GM21360 (cell line): Measurements from ENCODE around the gene PRKCH.
A peak's percentile ranks its signal among the peaks of the same experiment; 100 is the strongest.

Experiments
- ATAC-seq: cut with Tn5 transposase; IDR thresholded peaks from one replicate; pipeline ENCODE4 v1.9.1; 2021; ENCODE audit warnings: mild to moderate bottlenecking, moderate library complexity; ENCODE audit not compliant: unreplicated experiment

Gene PRKCH

DNA sequence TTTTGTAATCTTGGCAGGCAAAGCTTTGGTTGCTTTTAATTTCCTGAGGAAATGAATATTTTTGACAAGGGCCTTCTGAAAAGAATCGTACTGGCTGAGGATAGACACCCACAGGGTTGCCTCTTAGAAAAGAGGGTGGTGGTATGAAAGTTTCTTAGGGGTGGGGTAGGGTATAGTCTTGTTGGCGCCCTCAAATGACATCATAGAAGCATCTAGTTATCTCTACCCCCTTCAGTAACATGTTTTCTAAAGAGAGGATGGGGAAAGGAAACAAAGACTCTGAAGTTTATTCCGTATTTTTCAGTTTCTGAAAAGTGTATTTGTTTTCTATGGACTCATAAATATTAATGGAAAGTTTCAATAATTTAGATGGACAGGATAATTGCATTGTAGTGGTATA, 13.7 kb downstream of the PRKCH start:
- no peak for ATAC-seq

DNA sequence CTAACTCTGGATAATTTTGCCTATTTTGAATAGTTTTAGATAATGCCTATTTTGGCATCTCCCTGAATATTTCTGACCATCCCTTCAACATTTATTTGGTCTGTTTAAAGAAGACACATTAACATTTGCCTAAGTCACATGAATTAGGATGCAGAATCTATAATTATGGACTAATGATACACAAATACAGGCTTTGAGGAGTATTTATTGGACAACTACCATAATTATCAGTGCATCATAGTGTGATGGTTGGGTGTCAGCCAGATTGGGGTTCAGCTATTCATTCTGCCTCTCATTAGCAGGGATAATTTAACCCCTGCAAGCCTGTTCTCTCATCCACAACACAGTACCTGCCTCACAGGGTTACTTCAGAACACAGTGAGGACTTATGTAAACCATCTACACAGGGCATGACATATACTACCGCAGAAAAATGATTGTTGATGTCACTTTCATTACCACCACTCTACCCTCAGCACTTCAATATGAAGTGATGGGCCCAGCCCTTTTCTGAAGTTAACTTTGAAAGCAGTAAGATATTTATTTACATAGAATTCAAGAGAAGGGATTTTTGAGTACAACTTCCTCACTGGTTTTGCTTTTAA, 14.4 kb downstream of the PRKCH start:
- no peak for ATAC-seq

DNA sequence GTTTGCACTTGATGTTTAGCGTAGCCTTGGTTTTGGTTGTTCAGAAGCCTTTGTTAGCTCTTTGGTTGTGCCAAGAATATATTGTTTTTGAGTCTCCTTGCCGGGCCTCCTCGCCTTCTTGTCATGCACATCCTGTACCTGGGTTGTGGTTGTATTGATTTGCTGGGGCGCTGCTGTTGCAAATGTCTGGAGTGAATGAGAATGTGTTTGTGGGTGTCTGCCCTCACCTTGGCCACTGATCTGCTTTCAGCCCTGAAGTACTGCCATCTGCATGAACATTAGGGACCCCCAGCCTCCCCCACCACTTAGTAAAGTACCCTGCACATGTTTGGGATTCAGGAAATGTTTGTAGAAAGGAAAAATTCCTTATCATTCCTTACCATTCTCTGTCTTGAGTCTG, 16.5 kb downstream of the PRKCH start:
- ATAC-seq = no peak

DNA sequence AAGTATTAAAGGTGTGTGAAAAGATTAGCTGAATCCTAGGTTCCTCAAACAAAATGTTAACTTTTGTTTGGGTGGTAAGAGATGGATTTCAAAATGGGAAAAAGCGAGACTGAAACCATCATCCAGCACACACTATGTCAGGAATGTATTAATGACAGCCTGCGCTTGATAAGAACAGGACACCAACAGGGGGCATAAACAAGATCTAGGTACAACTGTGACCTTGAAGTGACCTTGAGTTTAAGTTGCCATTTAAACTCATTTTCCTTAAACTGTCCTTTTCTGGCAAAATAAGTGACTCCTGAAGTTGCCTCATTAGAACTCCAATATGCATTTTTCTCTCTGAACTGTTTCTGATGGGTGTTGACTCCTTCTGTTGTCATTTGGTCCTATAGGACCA, 17.1 kb downstream of the PRKCH start:
- ATAC-seq = no peak

DNA sequence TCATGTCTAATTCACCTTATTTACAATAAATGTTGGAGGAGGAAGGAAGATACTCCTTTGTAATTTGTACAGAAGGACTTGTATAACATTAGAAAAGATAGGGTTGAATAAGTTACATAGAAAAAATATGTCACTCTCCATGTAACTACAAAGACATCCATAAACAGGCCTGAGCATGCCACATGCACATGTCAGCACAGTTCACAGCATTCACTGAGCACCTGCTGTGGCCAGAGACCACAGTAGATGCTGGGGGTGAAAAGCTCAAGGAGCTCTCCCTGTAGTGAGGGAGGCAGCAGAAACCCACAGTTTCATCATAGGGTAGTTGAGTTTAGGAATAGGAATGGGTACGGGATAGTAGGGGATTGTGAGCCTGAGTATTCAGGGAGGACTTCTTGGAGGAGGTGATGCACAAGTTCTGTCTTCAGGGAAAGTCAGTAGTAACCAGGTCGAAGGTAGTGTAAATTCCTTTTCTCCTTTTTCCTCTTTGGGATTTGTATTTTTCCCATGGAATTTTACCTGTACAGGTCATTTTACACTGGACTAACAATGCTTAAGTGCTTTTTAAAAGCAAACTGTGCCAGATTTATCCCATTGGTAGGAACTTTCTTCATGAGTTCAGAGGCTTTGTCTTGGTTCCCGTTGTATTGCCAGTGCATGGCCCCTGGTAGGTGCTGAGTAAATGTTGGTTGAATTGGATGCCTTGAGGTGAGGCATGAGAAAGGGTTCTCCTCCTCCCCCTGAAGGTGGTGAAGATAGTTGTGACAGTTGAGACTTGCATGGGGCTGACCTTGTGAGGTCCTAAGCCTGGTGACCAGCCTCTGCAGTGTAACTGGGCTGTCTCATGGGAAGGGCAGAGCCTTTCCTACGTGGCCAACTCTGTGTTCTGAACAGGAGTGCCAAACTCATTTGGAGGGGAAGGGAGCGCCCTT, 20.2 kb downstream of the PRKCH start:
- no peak for ATAC-seq

DNA sequence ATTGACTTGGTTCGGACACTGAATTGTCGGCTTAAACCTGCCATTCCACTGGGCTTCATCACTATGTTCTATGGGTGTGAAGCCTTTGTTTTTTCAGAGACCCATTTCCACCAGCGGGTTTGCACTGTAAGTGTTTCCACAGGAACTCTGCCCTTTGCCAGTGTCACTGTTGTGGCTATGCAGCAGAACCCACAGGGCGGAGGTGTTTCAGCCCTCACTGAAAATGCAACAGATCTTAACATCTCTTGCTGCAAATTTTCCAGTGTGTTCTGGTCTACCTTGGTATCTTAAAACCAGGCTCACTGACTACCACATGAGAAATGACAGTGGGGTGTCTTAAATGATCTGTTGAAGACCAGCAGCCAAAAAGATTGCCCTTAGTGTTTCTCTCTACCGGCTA, 21.1 kb downstream of the PRKCH start:
- peak; percentile 36 for ATAC-seq

DNA sequence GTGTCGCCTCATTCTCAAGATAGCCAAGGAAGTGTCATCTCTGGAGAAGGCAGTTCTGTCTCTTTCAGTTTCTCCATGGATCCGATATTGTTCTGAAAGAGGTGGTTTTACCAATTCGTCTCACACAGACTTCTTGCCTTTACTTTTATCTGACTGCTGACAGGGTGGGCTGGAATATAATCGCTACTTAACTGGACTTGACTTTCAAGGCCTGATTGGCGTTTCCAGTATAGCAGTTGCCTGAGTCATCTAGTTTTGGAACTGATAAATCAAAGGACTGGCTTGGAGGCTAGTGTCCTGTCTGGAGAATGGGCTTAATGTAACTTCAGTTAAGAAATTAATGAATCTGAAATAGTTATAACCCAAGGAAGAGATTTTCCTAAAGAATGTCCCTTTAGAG, 21.6 kb downstream of the PRKCH start:
- no peak for ATAC-seq

DNA sequence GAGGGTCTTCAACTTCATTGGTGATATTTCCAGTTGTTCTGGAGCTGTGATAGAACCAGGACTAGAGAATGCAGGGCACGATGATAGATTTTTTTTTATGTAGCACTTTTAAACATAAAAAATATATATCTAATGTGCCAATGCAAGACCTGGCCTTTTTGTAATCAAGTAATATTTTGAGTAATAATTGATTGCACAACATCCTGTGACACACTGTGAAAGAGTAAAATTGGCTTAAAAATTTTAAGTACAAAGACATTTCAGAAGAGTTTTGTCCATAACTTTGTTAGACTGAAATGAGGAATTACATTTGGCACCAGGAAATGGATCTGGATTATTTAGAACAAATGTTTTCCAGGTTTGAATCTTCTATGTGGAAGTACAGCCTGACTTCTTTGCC, 22.1 kb downstream of the PRKCH start:
- ATAC-seq = no peak

DNA sequence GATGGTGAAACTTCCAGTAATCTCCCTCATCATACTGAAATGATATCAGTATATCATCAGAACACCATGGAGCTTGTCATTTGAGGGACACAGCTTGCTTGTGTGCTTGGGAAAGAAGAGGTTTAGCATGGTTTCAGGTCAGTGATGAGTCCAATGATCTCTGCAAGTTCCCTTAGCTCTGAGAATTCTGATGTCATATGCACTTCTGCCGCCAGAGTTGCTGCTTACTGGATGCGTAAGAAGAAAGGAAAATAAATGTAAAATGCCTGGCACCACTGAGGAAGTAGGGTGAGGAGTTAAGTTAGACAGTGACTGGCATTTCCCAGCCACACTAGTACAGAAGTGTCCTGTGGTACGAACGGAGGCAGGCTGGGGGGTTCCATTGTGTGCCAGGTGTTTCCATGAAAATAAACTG, 22.6 kb downstream of the PRKCH start:
- no peak for ATAC-seq

DNA sequence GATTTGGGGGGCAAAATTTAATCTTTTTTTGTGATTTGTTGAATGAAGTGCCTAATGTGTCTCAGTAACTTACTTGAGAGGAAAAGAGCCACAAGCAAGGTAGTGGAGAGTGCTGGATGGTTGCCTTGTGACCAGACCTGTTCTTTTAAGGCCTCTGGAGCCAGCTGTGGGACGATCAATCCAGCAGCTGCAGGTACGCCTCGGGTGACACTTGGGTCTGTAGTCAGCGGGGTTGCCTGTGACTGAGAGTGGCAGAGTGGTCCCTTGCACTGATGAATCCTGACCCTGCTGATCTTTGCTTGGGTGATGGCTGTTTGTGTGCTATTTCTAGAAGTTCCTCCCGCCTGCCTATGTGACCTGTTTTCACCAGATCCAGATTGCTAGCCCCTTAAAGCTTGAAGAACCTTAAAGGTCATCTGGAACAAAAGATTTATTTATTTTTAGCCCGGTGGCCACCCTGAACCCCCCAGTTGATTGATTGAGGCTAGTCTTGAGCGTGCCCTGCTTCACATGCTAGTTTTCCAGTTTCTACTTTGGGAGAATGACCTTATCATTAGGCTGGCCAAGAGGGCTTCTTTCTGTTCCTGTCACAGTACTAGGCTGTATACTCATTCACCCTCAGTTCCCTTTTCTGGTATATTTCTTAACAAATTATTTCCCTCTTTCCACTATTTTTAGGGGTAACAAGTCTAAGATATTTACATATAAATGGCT, 23.2 kb downstream of the PRKCH start:
- peak; percentile 45 for ATAC-seq

DNA sequence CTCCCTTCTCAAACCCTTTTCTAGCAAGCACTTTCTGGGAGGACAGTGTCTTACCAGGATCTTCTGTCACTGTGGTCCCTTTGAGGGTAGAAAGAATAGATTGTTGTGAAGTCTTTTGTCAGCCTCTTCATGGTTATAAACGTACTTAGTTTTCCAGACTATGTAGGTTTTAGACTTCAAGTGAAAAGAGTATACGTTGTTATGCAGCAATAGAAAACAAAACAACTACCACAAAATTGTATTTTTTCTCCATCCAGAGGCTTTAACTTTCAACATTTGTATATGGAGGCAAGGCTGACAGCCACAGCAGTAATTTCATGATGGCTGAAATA, 23.7 kb downstream of the PRKCH start:
- no peak for ATAC-seq

DNA sequence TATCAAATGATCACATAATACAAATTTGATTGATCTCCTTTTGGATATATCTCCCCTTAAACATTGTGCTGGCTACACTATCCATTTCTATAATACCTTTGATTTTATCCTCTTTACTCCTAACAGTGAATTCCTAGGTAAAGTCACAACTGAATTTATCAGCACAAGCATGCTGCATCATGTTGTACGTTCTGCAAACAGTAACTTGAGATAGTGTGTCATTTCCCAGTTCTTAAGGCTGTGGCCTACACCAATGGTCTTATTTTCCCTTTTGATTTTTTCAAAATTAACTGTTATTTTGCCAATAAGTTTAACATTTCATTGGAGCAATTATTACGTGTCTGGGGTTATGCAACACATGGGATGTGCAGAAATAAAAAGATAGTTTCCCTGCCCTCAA, 24.8 kb downstream of the PRKCH start:
- no peak for ATAC-seq

DNA sequence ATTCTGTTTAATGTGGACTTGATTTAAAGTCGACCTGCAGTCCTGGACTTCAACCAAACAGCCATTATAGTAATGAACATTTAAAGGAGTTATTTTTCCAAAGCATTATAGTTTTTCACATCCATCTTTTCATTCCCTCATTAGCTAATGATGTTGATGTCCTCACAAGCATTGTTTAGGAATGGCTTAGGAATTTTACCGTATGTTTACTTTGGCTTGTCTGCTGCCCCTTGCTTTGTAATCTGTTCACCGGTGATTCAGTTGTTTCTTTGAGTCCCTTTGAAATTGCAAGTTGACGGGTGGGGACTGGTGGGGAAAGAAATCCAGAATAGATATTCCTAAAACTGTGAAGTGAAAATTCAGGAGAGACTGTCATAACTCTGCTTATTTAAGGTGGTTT, 25.4 kb downstream of the PRKCH start:
- ATAC-seq = no peak

DNA sequence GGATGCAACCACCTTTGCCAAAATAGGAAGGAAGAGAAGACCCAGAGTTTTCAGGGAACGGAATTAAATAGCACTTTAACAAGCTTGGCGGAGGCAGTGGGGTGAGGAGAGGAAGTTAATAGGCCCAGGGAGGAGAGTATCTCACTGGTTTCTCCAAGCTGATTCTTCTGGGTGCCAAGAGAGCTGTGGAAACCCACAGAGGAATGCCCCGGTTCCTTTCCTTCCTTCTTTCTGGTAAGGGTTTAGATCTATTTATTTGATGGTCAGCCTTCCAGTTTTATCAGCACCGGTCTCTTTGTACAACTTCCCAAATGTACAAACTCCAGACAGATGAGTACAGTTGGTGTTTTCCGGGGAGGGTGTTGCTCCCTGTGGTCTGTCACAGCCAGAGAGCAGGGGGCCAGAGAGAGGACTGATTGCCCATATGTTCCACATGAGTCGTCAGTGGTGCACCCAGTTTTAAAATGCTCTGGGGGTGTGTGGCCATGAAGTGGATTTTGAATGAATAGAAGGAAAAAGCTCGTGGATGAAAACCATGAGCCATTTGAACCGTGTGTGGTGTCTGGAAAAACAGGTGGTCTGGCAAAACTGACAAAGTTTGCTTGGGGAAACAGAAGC, 26.6 kb downstream of the PRKCH start:
- ATAC-seq = no peak

DNA sequence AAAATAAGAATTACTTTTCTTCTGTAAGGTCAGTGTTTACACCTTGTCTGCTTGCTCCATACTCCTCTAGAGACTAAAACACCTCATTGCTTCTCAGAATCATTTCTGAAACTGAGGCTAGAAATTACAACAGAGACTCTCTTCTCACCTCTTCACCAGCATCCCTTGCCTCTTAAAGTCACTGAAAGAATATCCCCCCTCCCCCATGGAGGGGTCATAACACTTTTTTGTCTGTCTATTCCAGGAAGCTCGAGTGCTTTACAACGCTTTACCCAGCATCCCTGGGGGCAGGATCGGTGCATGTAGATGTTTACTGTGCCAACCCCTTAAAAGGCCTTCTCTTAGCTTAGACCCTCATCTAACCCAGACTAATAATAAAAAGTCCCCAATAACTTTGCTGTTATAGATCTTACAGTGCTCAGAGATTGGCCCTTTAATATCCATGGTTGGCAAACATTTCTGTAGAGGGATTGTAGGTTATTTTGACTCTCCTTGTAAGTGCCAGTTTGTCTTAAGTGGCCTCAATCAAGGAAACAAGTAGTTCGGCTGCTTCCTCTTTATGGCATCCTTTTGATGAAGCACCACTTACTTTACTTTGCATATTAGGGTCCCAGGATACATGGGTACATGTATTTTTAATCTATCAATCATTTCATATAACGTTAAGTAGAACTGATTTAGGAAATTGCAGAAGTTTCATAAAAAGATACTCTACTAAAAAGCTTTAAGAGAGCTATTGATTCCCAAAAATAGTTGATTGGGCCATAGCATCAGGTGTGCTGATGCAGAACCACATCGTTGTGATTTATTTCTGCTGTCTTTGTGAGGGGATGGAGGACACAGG, 29.3 kb downstream of the PRKCH start:
- ATAC-seq = no peak

DNA sequence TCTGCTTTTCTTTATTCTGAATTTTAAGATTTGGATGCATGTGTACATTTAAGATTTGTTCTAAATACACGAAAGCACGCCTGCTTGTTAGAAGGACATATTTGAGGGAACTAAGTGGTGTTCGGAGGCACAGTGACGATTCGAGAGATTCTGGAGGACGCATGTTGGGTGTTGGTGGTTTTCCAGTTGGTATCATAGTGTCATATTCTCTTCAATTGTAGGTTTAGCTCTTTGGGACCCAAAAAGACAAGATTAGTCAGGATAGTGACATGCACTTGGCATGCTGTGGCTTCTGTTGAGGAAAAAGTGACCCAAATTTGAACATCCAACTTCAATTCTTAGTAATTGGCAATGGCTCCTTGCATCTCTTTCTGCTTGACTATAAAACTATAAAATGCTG, 30.1 kb downstream of the PRKCH start:
- no peak for ATAC-seq

DNA sequence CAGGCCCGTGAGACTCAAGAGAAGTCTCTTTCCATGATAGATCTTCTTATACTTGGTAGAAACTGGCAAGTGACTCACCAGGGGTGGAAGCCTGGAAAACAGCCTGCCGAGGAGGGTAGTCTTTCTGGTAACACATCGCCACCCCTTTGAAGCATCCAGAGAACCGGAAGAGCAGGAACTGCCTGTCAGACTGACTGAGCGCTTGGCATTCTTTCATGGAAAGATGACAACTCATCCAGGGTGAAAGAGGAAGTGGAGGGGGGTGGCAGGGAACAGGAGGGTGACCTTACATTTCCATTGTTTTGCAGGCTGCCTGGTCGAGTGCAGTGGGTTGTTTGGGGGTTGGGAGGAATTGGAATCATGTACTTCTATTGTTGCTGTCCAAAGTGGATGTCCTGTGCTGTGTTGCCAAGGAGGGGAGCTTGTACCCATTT, 34.5 kb downstream of the PRKCH start:
- ATAC-seq = no peak

DNA sequence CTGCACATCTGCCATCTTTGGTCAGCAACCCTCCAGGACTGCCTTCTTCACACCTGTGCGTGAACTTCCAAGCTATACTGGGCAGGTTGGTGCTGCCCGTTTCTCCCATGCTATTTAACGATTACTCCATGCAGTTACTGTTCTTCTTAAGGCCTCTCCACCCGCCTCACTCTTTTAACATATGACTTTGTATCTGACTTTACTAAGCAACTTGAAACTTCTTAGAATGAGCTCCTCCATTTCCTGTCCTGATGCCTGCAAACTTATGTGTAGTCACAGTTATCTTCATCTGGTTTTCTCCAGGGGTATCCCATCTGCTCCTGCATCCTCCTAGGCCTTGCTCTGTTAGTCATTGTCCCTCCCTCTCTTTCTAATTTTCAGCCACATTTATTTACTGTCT, 35.7 kb downstream of the PRKCH start:
- no peak for ATAC-seq

DNA sequence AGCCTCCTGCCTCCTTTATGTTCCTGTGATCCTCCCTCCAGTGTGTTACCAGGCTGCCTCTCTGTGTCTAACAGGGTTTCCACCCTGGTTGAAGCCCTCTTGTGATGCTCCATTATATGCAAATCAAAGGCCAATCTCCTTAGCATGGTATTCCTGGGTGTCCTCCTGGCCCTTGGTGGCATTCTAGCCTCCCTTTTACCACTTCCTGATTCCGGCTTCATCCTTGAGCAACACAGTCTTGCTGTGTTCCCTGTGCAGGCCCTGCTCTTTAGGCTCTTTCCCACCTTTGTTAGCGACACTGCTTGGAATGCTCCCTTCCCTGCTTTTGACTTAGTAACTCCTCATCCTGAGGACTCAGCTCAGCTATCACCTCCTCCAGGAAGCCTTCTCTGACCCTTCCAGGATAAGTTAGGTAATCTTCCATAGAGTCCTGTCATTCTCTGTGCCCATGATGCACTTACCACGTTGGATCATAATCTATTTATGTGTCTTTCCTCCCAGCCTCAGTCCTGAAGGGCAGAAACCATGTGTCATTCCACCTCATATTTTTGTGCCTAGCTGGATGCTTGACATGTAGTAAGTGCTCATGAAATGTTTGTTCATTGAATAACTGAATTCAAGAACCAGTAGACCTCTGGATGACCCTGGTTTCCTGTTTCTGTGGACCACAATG, 37.3 kb downstream of the PRKCH start:
- ATAC-seq = no peak
